HG03442 (cell line): ENCODE results near the gene EXOSC5.
A peak's percentile ranks its signal among the peaks of the same experiment; 100 is the strongest.
"Not testable (repeated sequence)": the region's sequence is repeated elsewhere in the genome, so short reads cannot be mapped to it uniquely, and the experiment has no call there.

Experiments
- ATAC-seq: cut with Tn5 transposase; IDR thresholded peaks from one replicate; pipeline ENCODE4 v1.9.1; 2021; ENCODE audit warnings: mild to moderate bottlenecking, moderate library complexity; ENCODE audit not compliant: unreplicated experiment

Gene EXOSC5

DNA sequence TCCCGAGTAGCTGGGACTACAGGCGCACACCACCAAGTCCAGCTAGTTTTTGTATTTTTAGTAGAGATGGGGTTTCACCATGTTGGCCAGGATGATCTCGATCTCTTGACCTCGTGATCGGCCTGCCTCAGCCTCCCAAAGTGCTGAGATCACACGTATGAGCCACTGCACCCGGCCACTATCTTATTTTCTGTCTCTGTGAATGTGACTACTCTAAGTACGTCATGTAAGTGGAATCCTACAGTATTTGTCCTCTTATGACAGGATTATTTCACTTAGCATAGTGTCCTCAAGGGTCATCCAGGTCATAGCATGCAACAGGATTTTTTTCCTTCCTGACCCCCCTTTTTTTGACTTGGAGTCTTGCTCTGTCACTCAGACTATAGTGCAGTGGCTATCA is 25.6 kb downstream of the EXOSC5 start:
- no peak for ATAC-seq

DNA sequence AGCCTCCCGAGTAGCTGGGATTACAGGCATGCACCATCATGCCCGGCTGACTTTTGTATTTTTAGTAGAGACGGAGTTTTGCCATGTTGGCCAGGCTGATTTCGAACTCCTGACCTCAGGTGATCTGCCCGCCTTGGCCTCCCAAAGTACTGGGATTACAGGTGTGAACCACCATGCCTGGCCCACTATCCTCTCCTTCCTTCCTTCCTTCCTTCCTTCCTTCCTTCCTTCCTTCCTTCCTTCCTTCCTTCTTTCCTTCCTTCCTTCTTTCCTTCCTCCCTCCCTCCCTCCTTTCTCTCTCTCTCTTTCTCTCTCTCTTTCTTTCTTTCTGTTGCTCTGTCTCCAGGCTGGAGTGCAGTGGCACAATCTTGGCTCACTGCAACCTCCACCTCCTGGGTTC is 26.0 kb downstream of the EXOSC5 start:
- not testable (repeated sequence) for ATAC-seq

DNA sequence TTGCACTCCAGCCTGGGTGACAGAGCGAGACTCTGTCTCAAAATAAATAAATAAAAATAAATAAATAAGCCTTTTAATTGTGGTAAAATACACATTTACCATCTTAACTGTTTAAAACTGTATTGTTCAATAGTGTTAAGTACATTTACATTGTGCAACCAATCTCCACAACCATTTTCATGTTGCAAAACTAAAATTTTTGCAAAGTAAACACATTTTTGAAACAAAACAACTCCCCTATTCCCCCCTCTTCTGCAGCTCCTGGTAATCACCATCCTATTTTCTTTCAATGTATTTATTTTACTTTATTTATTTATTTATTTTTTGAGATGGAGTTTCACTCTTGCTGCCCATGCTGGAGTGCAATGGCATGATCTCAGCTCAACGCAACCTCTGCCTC is 27.4 kb downstream of the EXOSC5 start:
- ATAC-seq, result no peak

DNA sequence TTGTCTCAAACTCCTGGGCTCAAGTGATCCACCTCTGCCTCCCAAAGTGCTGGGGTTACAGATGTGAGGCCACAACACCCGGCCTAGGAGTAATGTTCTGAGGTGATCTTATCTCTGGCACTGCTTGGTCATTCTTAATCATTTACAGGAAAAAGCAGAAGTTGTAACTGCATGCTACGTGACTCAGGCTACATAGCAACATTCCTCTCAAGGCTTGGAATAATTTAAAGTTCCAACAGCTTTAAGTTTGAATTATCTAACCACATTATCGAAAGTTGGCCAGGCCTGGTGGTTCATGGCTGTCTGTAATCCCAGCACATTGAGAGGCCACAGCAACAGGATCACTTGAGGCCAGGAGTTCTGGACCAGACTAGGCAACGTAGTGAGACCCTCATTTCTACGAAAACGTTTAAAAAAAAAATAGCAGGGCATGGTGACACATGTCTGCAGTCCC is 29.3 kb downstream of the EXOSC5 start:
- ATAC-seq, result no peak

DNA sequence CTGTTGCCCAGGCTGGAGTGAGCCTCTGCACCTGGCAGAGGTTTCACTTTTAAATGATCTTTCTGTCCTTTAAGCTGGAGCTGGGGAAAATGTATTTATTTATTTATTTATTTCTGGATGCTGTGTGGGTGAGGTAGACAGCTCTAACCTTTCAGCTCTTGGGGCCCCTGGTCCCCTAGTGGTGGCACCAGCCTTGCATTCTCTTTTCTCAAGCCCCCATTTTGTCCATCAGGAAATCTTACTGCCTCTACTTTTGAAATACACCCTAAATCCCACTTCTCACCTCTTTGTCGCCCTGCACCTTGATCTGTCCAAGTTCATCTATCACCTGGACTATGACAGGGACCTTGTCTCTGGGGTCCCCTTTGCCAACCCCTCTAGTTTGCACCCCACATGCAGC is 31.1 kb downstream of the EXOSC5 start:
- ATAC-seq, result no peak

DNA sequence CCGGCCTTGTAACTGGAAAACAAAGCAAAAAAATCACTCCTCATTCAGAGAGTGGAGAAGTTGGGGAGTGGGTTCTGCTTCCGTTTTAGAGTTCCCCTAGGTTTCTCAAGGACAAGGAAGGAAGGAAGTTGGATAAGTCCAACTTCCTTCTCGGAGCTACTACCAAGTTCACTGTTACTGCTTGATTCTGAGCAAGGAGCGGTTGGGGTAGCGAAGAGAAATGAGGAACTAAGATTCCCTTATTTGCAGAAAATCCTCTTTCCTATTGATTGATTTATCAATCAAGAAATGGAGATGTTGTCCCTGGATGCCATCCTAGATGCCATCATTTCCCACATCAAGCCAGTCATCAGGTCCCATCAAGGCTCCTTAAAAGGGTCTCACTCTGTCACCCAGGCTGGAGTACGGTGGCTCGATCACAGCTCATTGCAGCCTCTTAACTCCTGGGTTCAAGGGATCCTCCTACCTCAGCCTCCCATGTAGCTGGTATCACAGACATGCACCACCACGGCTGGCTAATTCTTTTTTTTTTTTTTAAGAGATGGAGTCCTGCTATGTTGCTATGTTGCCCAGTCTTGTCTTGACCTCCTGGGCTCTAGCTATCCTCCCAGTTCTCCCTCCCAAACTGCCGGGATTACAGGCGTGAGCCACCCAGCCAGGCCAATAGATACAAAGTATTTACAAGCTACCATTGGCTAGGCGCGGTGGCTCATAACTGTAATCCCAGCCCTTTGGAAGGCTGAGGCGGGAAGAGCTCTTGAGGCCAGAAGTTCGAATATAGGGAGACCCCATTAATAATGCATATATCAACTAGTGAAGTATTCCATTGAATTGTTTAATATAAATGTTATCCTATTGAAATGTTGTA is 32.4 kb downstream of the EXOSC5 start:
- no peak for ATAC-seq

DNA sequence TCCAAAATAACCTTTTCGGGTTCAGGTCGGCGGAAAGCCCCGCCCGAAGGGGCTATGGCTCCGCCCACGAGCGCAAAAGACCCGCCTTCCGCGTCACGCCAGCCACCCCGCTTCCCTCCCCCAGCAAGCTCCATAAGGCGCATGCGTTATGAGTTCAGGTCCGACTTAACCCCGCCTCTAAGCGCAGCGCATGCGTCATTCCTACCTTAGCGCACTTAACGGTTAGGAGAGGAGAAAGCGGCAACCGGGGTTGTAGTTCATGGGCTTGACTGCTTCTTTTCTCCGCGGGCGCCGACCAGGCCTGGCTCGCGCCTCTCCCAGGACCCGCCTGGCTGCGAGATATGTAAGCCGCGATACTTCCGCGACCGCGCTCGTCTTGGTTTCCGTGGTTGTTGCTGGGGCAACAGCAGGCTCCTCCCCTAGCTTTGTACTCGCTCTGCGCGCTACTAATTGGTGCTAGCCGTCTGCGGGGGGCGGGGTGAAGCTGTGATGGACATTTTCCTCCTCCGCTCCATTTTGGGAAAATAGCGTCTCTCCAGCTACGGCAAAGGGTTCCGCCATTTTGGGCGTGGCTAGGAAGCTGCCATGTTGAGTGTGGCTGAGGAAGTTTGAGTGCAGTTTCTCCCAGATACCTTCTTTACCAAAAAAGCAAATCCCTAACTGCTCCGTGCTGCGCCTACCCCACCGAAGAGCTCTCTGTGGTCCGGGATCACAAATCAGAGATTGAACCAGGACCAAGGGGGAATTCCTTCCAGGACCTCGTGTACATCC is 33.2 kb downstream of the EXOSC5 start, which contains the start of gene B9D2:
B9D2 (minus strand) TSS at position 397 of the 771 bp plus-strand sequence. CDS start 630 bp downstream, outside the sequence.
- ATAC-seq, result peak; percentile 83

DNA sequence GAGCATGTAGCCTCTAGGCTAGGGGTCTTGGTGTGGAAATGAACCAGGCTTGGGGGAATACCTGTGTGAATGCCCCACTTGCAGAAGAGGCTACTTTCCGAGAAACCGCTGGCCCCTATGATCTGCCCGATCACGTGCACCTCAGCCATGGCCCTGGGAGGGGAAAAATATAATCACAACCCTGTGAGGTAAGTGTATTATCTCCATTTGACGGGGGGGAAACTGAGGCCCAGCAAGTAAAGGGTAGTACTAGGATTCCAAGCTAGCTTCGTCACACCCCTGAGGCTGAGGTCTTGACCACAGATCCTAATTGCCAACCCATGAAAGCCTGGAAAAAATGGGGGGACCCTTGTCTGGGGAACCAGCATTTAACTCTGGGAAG is 33.8 kb downstream of the EXOSC5 start:
- ATAC-seq, result no peak

DNA sequence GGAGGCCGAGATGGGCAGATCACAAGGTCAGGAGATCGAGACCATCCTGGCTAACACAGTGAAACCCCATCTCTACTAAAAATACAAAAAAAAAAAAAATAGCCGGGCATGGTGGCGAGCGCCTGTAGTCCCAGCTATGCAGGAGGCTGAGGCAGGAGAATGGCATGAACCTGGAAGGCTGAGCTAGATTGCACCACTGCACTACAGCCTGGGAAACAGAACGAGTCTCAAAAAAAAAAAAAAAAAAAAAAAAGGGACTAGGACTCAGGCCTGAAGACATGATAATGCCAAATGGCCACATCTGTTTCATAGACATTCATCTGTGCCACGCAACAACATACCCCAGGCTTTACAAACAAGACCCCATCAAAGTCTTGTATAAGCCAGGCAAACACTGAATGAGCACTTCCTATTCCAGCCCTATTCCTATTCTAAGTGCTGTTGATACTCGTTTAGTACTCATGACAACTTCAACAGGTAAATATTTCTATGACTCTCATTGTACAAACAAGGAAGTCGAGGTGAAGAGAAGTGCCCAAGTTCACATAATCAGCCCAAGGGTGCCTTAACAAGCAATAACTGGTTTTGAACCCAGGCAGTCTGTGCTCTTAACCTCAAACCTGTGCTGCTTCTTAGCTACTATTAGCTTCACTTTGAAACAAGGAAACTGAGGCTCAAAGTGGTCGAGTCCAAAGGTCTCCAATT is 34.9 kb downstream of the EXOSC5 start:
- ATAC-seq, result no peak

DNA sequence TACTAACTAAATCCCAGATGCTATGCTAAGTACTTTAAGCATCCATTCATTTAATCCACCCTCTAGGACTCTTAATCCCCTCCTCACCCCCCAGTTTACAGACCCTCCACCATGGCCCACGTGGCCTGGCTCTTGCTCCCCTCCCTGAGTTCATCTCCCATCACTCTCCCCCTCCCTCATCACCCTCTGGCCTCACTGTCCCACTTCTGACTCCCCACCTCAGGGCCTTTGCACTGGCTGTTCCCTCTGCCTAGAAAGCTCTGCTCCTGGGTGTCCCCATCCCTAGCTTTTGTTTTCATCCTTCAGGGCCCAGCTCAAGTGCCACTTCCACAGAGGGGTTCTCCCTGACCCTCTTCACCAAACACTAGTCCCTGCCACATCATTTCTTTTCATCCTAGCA is 37.4 kb downstream of the EXOSC5 start:
- ATAC-seq, result no peak

DNA sequence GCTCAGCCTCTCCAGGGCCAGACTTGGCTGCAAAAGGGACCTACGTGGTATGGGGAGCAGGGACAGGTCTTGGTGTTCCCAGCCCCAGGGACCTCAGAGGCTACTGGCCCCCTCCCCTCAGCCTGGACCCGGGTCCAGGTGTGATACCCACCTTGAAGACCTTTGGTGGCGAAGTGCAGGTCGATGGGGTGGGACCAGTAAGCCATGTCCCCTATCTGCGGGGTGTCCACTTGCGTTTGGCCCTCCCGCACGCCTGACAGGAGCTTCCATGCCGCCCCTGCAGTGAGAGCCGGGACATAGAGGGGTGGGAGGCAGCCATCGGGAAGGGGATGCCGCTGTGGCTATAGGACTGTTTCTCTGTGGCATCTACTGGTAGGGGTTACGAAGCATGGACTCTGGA is 39.4 kb downstream of the EXOSC5 start:
- no peak for ATAC-seq

DNA sequence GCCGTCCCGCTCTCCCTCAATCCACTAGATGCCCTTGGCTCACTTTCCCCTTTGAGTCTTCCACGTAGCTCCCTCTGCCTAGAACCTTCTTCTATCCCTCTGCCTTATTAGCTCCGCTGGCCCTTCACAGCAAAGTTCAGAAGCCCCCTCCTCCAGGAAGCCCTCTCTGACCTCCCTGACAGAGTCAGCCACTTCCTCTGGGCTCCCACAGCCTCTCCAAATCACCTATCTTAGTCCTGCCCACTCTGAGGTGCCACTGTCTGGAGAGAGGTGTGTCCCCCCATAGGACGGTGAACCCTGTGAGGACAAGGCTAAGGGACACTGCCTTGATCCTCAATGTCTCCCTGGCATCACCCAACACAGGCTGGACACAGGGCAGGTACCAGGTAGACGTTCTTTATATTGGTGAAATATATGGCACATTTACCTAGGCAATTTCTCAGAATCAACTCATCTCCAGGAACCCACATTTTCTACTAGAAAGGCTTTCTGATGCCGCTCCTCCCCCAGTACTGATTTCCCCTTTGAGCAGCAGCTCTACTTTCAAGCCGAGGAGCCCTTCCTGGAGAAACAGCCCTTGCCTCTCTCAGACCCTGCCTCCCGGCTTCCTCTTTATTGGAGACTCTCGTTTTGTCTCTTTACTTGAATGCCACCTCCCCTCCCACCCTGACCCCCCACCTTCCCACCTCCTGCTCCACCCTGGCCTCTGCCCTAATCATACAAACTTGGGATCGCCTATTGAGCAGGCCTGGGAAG is 40.0 kb downstream of the EXOSC5 start:
- ATAC-seq, result no peak

DNA sequence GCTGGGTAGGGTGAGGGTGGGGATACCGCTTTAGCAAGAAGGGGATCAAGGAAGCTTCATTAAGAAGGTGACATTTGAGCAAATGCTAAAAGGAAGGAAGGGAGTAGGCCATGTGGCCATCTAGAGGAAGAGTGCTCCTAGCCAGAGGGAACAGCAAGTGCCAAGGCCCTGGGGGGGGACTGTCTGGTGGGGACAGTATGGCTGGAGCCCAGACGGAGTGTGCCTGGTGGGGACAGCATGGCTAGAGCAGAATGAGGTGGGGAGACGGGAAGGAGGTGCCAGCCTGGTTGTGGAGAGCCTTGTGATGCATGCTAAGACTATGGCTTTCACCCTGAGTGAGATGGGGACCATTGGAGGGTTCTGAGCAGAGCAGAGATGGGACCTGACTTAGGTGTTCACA is 41.4 kb downstream of the EXOSC5 start:
- ATAC-seq, result no peak

DNA sequence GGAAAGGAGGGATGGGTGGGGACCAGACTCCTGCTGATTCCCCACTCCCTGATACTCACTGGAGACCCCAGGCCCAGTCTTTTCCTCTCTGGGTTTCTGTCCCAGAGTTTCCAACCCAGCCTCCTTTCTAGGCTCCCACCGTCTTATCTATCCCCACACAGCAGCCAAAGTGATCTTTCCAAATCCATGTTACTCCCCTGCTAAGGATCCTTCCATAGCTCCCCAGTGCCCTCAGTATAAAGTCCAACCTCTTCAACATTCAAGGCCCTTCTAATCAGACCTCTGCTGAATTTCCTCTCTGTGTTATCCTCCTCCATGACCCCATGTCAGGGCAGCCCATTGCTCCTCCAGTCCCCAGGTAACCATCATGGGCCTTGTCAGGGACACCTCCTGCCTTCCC is 42.1 kb downstream of the EXOSC5 start:
- no peak for ATAC-seq

DNA sequence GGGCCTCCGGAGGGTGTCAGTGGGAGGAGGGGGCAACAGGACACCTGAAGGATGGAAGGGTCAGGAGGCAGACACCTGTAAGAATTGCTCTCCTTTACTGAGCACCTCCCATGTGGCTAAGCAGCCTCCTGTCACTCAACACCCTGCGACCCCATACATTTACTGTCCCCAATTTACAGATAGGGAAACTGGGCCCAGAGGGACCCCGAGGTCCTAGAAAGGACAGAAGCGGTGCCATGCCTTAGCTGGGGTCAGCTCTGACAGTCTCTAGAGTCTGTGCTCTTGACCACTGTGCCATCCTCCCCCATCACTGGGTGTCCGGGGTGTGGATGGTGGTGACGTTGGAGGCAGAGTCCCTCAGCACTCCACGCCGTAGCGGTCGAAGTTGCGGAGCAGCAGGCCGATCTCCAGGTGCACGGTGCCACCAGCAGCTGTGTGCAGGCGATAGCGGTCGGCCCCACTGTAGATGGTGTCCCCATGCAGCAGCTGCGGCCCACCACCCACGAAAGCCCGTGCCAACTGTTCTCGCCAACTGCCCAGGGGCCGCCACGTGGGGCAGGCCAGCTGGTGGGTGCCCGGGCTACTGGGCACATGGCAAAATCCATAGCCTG is 42.7 kb downstream of the EXOSC5 start:
- no peak for ATAC-seq

DNA sequence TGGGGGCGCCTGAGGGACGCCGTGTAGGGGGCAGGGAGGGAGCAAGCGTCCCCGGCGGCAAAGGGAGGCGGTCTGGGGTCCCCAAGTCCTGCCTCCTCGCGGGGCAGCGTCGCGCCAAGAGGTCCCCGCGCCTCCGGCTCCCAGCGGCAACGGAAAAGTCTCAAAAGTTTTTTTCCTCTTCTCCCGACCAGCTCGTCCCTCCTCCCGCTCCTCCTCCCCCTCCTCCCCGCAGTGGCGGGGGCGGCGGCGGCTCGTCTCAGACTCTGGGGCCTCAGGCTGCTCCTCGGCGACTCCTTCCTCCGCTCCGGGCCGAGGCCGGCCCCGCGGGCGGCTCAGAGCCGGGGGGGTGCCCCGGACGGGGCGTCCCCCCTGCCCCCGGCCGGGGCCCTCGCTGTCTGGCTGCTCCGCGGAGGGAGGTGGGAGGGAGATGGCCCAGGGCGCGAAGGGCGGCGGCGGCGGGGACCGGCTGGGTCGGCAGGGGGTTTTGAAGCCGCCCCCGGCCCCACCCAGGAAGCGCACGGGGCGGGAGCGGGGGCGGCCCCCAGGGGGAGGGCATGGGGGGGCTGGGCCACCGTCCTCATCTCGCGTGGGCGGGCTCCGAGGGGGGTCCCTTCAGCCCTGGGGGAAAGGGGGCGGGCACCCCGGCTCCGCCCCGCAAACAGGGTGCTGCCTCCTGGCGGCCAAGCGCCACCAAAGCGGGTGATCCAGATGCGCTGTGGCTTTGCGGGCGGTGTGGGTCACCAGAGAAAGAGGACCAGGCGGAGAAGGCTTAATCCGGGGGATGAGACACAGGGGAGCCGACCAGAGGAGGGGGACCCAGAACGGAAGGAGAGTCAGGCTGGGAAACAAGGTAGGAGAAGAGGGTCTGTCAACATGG is 43.5 kb downstream of the EXOSC5 start, which contains the start of gene TGFB1:
TGFB1 (minus strand) TSS at position 457 of the 877 bp plus-strand sequence. CDS start 878 bp downstream, outside the sequence.
- peak; percentile 44 for ATAC-seq

DNA sequence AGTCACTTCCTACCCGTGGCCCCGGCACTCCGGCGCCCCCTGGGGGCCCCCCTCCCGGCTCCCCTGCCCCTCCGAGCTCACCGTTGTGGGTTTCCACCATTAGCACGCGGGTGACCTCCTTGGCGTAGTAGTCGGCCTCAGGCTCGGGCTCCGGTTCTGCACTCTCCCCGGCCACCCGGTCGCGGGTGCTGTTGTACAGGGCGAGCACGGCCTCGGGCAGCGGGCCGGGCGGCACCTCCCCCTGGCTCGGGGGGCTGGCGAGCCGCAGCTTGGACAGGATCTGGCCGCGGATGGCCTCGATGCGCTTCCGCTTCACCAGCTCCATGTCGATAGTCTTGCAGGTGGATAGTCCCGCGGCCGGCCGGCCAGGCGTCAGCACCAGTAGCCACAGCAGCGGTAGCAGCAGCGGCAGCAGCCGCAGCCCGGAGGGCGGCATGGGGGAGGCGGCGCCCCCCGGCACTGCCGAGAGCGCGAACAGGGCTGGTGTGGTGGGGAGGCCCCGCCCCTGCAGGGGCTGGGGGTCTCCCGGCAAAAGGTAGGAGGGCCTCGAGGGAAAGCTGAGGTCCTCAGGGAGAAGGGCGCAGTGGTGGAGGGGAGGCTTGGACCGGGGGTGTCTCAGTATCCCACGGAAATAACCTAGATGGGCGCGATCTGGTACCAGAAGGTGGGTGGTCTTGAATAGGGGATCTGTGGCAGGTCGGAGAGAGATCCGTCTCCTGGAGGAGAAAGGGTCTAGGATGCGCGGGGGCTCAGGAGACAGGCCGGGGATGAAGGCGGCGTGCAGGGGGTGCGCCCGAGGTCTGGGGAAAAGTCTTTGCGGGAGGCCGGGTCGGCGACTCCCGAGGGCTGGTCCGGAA is 44.3 kb downstream of the EXOSC5 start:
- no peak for ATAC-seq

DNA sequence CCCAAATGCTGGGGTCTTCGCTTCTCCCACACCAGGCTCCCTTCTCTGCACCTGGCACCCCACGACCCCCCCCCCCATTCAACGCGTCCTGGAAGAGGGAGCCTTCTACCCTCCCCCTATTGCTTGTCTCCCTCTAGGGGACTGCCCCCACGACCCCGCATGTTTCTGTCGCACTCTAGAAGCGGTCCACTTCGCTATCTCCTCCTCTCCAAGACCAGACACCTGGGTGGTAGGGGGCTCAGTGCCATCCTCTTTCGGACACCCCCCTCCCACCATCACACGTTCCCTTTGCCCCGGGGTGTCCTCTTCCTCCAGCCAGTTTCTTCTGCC is 44.9 kb downstream of the EXOSC5 start:
- no peak for ATAC-seq
